HPDE6-E6E7 (cell line): ENCODE results near the gene DLX5.

Experiments
- DNase-seq: peaks from one replicate; pipeline ENCODE4 v3.0.0; 2011; ENCODE audit warnings: missing footprints; ENCODE audit errors: extremely low spot score

Gene DLX5

DNA sequence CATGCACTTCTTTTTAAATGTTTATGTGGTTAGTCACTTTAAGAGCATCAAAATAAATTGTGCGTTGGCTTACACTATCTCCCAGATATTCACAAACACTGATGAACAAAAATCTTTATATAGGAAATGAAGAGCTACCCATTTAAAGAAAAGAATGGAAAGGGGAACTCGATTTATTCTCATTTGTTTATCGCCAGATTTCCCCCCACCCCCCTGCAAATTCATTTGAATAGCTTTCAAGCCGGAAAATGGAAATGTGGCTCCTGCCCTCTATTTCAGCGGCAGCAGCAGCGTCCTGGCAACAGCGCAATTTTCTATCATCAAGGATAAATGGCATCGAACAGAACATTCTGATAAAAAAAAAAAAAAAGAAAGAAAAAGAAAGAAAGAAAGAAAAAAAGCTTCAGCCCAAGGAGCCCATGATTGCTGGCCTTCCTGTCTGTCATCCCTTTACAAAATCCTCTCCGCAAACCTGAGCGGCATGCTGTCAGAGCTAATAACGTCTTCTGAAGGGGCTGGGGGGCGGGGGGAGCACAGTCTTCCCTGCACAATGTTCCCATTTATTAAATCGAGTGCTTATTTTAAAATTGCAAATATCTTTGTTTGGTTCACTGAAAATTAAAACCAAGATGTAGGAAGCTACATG is 33.0 kb downstream of the DLX5 start:
- no peak for DNase-seq

DNA sequence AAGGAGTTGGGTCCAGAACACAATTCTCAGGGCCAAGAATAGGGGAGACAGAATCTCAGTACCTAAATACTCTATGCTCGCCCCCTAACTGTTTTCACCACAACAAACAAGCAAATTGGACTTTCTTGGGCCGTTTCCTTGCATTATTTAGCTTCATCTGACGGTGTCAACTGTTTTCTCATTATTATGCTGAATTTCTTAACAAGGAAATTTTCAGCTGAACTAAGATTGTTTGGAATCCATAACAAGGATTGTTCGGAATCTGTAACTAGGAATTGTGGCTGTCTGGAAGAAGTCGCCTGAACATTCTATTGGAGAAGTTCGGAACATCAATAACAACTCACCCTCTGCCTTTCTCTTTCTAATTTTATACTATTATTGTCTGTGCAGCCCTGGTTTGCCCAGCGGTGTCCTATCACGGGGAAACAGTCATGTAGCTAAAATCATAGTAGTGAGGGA is 34.7 kb downstream of the DLX5 start:
- DNase-seq: no peak

DNA sequence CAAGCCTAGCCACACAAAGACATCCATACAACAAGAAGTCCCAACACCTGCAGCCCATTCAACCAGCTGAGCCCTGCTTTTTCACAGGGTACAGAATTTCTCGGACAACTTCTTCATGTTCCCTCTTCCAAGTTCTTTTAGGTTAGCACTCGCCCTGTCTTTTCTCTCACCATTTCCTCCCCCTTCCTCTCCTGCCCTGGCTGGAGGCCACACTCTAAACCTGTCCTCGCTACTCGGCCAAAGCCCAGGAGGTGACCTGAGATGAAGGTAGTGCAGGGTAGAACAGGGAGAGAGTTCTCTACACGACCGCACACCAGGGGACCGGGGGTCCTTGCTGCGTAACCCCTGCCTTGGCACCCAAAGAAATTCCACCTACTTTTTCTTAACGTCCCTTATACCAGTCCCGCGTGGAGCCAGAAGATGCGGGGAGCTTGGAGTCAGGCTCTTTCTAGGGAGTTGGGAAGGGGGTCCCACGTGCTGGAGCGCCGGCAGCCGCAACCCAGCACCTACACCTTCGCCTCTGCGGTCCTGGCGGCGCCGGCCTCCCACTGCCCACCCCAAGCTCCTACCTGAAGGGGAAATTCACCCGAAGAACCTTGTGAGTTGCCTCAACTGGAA is 35.3 kb downstream of the DLX5 start:
- no peak for DNase-seq

DNA sequence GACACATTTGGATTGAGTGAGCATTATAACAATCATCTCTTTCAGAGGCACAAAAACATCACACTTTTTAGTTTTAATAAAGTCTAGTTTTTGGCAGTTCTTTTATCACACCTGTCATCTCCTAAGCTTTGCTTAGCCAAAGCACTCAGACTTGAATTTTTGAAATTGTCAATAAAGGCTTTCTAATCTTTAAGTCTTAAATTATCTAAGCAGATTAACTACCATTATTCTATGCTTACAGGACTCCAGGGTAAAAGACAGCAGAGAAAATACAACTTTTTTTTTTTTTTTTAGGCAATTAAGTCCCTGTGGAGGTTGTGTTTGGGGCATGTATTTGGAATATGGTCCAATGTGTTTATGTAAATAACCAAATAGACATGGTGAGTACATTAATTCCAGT is 36.9 kb downstream of the DLX5 start:
- DNase-seq: no peak

DNA sequence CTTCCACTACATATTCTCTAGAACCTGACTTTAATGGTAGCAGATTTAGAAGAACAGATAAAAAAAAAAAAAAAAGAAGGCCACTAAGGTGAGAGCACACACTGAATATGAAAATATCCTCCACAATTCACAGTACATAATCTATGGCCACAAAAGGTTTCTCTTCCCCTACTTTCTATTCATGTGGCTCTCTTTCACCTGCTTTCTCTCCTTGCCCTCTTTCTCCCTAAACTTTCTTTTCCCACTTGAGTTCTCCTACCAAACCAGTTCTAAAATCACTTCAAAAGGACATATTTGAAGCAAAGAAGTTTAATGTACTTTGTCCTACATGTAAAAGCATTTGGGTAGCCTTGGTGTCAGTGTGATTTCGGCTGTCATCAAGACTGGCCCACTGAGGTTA is 37.7 kb downstream of the DLX5 start:
- no peak for DNase-seq

- no peak for DNase-seq
These were observed 38.6 kb downstream of the DLX5 start for GRCh38 chr7:96985992-96986391.

- DNase-seq: no peak
These were observed 42.0 kb downstream of the DLX5 start for GRCh38 chr7:96982586-96982985.

GRCh38 chr7:96979551-96980276 is 44.9 kb downstream of the DLX5 start:
- no peak for DNase-seq

DNA sequence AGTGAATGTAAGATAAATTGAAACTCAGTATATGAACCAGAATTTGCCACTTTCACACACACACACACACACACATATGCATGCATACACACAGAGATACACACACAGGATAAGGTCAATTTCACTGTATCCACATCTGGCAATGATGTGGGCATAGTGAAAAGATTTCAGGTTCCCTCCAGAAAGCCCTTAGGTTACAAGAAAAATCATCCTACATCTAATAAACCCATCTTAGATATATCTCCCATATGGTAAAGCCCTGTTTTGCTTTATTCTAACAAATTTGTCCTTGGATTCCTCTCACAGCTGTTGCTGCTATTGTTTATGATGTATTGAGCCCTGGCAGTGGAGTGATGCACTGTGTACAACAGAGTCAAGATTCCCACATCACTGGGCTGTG is 47.2 kb downstream of the DLX5 start:
- DNase-seq: no peak

DNA sequence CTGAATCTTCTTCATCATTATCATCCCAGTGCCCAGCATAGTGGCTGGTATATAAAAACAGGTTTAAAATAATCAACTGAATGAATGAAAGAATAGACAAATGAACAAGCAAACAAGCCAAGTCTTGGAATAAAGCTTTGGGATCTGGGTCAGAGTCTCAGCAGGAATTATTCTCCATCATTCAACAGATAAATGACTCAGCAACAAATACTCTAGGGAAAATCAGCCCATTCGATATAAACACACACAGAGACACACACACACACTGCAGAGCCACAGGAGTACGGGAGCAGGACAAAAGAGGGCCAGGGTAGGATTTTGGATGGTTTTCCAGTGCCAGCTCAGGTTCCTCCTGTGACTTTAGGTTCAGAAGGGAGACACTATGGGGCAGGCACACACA is 48.5 kb downstream of the DLX5 start:
- no peak for DNase-seq

GRCh38 chr7:96973986-96974385 is 50.6 kb downstream of the DLX5 start:
- no peak for DNase-seq

- DNase-seq: no peak
These were observed 53.9 kb downstream of the DLX5 start for GRCh38 chr7:96970739-96971138.
